KOPT-K1 (cell line): ENCODE data around the gene CACNB4.
"Not testable (repeated sequence)": the region's sequence is repeated elsewhere in the genome, so short reads cannot be mapped to it uniquely, and the experiment has no call there.

Experiments used
- H3K27ac ChIP-seq: fragments of 200-600 bp; sonication (generic); 2 replicates; pipeline ENCODE4 v1.5.1; 2016; ENCODE audit warnings: antibody characterized with exemption, mild to moderate bottlenecking, low read depth, low read length; ENCODE audit not compliant: poor library complexity, severe bottlenecking
- H3K36me3 ChIP-seq: fragments of 200-600 bp; sonication (generic); 2 replicates; pipeline ENCODE4 v1.5.1; 2017; ENCODE audit warnings: antibody characterized with exemption, mild to moderate bottlenecking, low read length, moderate library complexity; ENCODE audit not compliant: insufficient read depth
- H3K9me3 ChIP-seq: fragments of 200-600 bp; sonication (generic); 2 replicates; pipeline ENCODE4 v1.5.1; 2017; ENCODE audit warnings: antibody characterized with exemption, low read length, mild to moderate bottlenecking; ENCODE audit not compliant: insufficient read depth, poor library complexity, severe bottlenecking

Gene CACNB4

DNA sequence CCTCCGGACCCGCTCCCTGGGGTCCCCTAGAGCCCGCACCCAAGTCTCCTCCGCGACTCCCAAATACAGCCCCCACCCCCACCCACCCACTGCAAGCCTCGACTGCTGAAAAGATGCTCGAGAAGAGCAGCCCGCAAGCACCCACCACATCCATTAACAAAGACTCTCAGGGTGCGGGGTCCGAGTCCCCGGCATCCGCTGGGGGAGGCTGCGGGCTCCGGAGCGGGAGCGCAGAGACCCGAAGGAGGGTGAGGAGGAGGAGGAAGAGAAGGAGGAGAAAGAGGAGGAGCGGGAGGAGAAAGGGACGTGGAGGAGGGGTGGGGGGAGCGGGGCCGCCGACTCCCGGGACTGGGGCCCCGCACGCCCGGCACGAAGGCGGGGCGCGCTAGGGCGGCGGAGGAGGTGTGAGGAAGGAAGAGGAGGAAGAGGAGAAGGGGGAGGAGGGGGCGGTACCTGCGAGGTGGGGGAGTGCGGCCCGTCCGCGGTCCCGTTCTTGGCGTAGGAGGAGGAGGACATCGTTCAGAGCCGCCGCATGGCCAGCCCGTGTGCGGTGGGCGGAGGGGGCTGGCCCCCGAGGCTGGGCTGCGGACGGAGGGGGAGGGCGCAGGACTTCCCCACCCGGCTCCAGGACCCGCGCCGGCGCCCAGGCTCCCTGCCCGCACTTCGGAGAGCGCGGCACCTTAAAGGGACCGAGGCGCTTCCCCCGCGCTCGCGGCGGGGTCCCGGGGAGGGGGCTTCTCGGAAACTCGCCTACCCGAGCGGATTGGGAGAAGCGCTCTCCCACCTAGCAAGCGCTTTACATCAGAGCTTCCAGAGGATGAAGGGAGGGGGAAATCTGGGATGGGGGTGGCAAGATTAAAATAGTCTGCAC is at the start of gene CACNB4:
Gene CACNB4, minus strand, starts transcription at position 549 of the 871 bp plus-strand sequence.
- Histone ChIP-seq H3K27ac (no peak within 1 kb of the TSS), H3K9me3 (no peaks in the 10 kb centered on the region), H3K36me3 (no peaks in the 10 kb centered on the region)

DNA sequence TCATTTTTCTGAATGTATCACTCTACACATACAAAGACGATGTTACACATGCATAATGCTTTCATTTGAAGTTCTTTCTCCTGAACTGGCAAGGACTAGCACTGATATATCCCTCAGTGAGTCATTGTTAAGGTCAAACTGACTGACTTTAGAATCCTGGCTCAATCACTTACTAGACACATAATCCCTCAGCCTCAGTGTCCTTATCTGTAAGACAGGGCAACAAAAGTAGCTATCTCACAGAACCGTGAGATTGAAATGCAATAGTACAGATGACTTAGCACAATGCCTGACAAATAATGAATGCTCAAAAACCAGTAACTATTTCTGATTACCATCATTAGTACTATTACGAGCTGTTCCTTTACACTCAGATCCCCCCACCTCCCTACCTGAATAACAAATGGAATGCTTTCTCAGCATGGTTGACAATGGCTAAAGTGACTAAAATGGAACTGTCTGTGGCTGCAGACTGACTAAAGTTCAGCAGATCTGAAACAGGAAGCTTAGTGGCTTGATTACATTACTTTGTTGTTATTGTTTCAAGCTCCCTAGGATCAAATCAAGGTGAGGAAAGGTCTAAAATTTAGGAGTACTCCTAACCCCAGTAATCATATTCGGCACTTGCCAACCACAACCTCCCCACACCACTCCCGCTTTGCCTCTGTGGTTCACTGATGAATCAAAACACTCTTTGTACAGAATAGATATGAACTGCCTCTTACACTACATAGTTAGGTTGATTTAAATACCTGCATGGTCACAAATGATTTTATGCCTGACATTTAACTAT is 35.8 kb upstream of the CACNB4 start:
- Histone ChIP-seq H3K9me3 (no peaks in the 10 kb centered on the region), H3K36me3 (peaks cover 8% of the 10 kb centered on the region), H3K27ac (no peak overlapping the region)

- Histone ChIP-seq H3K9me3 (no peaks in the 10 kb centered on the region), H3K27ac (no peak overlapping the region), H3K36me3 (peaks cover 8% of the 10 kb centered on the region; the same call in 1 of the 2 replicates)
Observed at GRCh38 chr2:152132306-152132705, 33.5 kb upstream of the CACNB4 start.

- Histone ChIP-seq H3K36me3 (peaks cover 31% of the 10 kb centered on the region), H3K9me3 (no peaks in the 10 kb centered on the region), H3K27ac (no peak overlapping the region)
Observed at GRCh38 chr2:152127628-152128027, 28.8 kb upstream of the CACNB4 start.

DNA sequence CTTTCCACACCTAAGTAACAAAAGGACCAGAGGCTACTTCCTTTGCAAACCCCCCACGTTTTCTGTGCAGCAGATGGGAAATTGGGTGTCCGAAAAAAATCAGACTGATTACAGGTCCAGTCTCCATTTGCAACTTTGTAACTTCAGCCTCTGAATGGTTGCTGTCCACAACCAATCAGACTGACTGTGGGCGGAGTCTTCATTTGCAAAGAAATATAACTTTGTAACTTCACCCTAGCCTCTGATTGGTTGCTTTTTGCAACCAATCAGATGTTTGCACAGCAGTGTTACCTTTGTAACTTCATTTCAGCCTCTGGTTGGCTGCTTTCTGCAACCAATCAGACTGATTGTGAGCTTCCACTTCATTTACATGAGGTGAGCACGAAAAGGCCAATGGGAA is 27.8 kb upstream of the CACNB4 start:
- peaks cover 37% of the 10 kb centered on the region for H3K36me3 ChIP-seq
- H3K27ac ChIP-seq = no peak overlapping the region
- H3K9me3 ChIP-seq = no peaks in the 10 kb centered on the region

DNA sequence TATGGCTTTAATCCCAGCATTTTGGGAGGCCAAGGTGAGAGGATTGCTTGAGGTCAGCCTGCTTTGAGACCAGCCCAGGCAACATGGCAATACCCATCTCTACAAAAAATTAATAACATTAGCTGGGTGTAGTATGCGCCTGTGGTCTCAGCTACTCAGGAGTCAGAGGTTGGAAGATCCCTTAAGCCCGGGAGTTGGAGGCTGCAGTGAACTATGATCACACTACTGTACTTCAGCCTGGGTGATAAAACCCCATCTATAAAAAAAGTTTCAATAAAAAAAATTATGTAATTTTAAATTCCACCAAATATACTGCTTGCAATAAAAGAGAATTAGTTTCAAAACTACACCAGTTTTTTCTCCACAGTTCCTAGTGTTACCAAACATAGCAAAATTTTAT is 23.3 kb upstream of the CACNB4 start:
- peaks cover 46% of the 10 kb centered on the region for H3K36me3 ChIP-seq
- H3K27ac ChIP-seq = no peak overlapping the region
- no peaks in the 10 kb centered on the region for H3K9me3 ChIP-seq

- no peaks in the 10 kb centered on the region for H3K9me3 ChIP-seq
- no peak overlapping the region for H3K27ac ChIP-seq
- peaks cover 39% of the 10 kb centered on the region for H3K36me3 ChIP-seq
Observed at GRCh38 chr2:152120430-152120829, 21.6 kb upstream of the CACNB4 start.

DNA sequence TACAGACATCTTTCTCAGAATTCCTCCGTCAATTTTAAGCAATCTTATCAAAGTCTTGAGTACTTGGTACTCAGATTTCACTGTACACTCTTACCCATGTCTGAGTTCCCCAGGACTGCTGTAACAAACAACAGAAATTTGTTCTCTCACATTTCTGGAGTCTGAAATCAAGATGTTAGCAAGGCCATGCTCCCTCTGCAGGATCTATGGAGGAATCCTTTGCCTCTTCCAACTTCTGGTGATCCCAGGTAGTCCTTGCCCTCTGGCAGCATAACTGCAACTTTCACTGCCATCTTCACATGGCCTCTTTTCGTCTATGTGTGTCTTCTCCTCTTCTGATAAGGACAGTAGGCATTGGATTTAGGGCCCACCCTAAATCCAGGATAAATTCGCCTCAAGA is 17.1 kb upstream of the CACNB4 start:
- H3K9me3 ChIP-seq = no peaks in the 10 kb centered on the region

DNA sequence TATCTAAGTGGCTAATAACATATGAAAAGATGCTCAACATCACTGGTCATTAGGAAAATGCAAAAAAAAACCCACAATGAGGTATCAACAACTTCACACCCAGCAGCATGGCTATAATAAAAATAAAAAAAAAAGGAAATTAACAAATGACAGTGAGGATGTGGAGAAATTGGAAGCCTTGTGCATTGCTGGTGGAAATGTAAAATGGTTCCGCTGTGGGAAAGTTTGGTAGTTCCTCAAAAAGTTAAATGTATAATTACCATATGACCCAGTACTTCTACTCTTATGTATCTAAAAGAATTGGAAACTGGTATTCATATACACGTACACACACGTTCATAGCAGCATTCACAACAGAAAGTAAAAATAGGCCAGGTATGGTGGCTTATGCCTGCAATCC is 15.5 kb upstream of the CACNB4 start:
- no peaks in the 10 kb centered on the region for H3K9me3 ChIP-seq
- H3K36me3 ChIP-seq = 0 out of 2 replicates have a peak, but pooled peaks cover 6% of the 10 kb centered on the region
- H3K27ac ChIP-seq = no peak overlapping the region

More for the DNA sequence above, 17.1 kb upstream of the CACNB4 start:
- no peak overlapping the region for H3K27ac ChIP-seq
- H3K36me3 ChIP-seq = peaks cover 19% of the 10 kb centered on the region; the same call in 1 of the 2 replicates

DNA sequence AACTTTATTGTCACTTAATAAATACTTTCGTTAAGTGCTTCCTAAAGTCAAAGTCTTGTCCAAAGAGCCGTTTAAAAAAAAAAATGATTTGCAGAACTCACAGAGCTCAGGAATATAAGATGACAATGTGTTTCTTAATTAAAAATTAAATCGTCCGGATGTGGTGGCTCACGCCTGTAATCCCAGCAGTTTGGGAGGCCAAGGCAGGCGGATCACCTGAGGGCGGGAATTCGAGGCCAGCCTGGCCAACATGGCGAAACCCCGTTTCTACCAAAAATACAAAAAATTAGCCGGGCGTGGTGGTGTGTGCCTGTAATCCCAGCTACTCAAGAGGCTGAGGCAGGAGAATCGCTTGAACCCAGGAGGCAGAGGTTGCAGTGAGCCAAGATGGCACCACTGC is 8.3 kb upstream of the CACNB4 start:
- H3K36me3 ChIP-seq, H3K9me3 ChIP-seq, H3K27ac ChIP-seq: not testable (repeated sequence)

- Histone ChIP-seq H3K36me3 (no peaks in the 10 kb centered on the region), H3K9me3 (no peaks in the 10 kb centered on the region), H3K27ac (no peak overlapping the region)
Observed at GRCh38 chr2:152106464-152106863, 7.6 kb upstream of the CACNB4 start.

DNA sequence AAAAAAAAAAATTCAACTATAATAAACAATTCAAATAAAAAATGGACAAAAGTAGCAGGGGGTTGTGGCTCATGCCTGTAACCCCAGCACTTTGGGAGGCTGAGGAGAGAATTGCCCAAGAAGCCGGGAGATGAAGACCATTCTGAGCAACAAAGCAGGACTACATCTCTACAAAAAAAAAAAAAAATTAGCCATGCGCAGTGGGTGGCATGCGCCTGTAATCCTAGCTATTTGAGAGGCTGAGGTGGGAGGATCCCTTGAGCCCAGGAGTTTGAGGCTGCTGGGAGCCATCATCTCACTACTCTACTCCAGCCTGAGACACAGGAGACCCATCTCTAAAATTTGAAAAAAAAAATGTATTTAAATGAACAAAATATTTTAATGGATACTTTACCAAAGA is 4.4 kb upstream of the CACNB4 start:
- Histone ChIP-seq H3K27ac (no peak overlapping the region), H3K36me3 (no peaks in the 10 kb centered on the region), H3K9me3 (no peaks in the 10 kb centered on the region)

DNA sequence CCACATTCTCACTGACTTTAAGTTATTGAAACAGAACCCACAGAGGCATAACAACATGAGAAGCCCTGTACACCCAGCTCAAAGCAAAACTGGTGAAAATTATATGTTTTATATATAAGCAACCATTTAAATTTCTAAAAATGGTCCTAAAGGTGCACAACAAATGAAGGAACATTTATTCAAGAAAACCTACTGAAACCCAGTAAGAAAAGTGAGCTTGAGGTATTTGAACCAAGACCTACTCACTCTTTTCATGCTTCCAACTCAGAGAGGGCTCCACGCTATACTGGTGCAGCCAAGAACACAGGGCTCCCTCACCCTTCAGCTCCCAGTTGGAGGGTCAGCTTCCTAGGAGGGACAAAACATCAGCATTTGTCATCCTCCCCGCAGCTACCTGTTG is 2.1 kb upstream of the CACNB4 start:
- Histone ChIP-seq H3K9me3 (no peaks in the 10 kb centered on the region), H3K27ac (no peak overlapping the region), H3K36me3 (no peaks in the 10 kb centered on the region)

GRCh38 chr2:152099367-152100050 is 665 bp upstream of the CACNB4 start:
- Histone ChIP-seq H3K36me3 (no peaks in the 10 kb centered on the region), H3K27ac (no peak overlapping the region)

More at GRCh38 chr2:152099367-152100050, 665 bp upstream of the CACNB4 start:
- H3K9me3 ChIP-seq = no peaks in the 10 kb centered on the region
